HG02884 (cell line): Measurements from ENCODE around the gene DAPP1.

Experiments used
- ATAC-seq: cut with Tn5 transposase; IDR thresholded peaks from one replicate; pipeline ENCODE4 v1.9.1; 2021; ENCODE audit warnings: mild to moderate bottlenecking, moderate library complexity; ENCODE audit not compliant: unreplicated experiment

Gene DAPP1

GRCh38 chr4:99893839-99894160 is 77.2 kb downstream of the DAPP1 start:
- ATAC-seq = no peak

GRCh38 chr4:99894161-99894997 is 77.8 kb downstream of the DAPP1 start, which contains the start of gene LAMTOR3:
LAMTOR3 (minus strand) TSS chr4:99894427; CDS start chr4:99893963, 464 bp downstream.
- peak; percentile 100 for ATAC-seq

- no peak for ATAC-seq
These were observed 78.4 kb downstream of the DAPP1 start for GRCh38 chr4:99894998-99895397.

DNA sequence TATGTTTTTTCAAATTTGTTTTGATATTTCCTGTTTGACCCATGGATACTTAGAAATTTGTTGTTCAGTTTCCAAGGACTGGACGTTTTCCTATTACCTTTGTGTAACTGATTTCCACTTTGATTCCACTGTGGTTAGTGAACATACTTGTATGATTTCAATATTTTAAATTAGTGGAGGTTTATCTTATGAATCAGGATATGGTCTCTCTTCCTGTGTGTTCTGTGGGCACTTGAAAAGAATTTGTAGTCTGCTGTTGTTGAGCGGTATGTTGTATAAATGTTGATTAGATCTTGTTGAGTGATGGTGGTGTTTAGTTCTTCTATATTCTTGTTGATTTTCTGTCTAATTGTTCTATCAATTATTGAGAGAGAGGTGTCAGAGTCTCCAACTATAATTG is 98.8 kb downstream of the DAPP1 start:
- ATAC-seq = no peak

- no peak for ATAC-seq
These were observed 100.9 kb downstream of the DAPP1 start for GRCh38 chr4:99917575-99917974.

- ATAC-seq = no peak
These were observed 102.0 kb downstream of the DAPP1 start for GRCh38 chr4:99918656-99919055.
